Urothelium cell line (cell line): Measurements from ENCODE around the gene CHST11.

Experiments
- DNase-seq: peaks from one replicate; pipeline ENCODE4 v3.0.0; 2011; ENCODE audit warnings: low spot score, mixed read lengths
- FAIRE-seq: peaks from 2 replicates; lab custom pipeline; 2011; peaks lifted over from hg19 to GRCh38; lab: Jason Lieb, UNC

CHST11 gene

GRCh38 chr12:104722601-104723534, 266.1 kb downstream of the CHST11 start:
- no peak for FAIRE-seq
- no peak for DNase-seq

- FAIRE-seq (no peak), DNase-seq (no peak)
These were observed 267.1 kb downstream of the CHST11 start for GRCh38 chr12:104723895-104724294.

GRCh38 chr12:104724992-104725585, 268.3 kb downstream of the CHST11 start:
- DNase-seq (no peak), FAIRE-seq (no peak)

- DNase-seq (no peak), FAIRE-seq (no peak)
These were observed 268.9 kb downstream of the CHST11 start for GRCh38 chr12:104725610-104726009.

- no peak for DNase-seq
- FAIRE-seq, result no peak
These were observed 271.1 kb downstream of the CHST11 start for GRCh38 chr12:104727726-104728465.

- FAIRE-seq (no peak), DNase-seq (no peak)
These were observed 272.3 kb downstream of the CHST11 start for GRCh38 chr12:104729091-104729490.

- FAIRE-seq, result no peak
- DNase-seq, result no peak
These were observed 273.1 kb downstream of the CHST11 start for GRCh38 chr12:104729610-104730446.

GRCh38 chr12:104730763-104731162, 274.0 kb downstream of the CHST11 start:
- DNase-seq, result no peak
- no peak for FAIRE-seq

- DNase-seq (no peak), FAIRE-seq (no peak)
These were observed 277.0 kb downstream of the CHST11 start for GRCh38 chr12:104733717-104734175.

GRCh38 chr12:104734541-104735095, 277.9 kb downstream of the CHST11 start:
- FAIRE-seq (no peak), DNase-seq (no peak)

GRCh38 chr12:104735801-104736200, 279.1 kb downstream of the CHST11 start:
- FAIRE-seq (no peak), DNase-seq (no peak)

- DNase-seq (no peak), FAIRE-seq (no peak)
These were observed 279.6 kb downstream of the CHST11 start for GRCh38 chr12:104736307-104736706.

- FAIRE-seq (no peak), DNase-seq (no peak)
These were observed 280.4 kb downstream of the CHST11 start for GRCh38 chr12:104737113-104737512.

- DNase-seq, result no peak
- no peak for FAIRE-seq
These were observed 281.1 kb downstream of the CHST11 start for GRCh38 chr12:104737791-104738301.

GRCh38 chr12:104738331-104738730, 281.6 kb downstream of the CHST11 start:
- FAIRE-seq (no peak), DNase-seq (no peak)

- DNase-seq (no peak), FAIRE-seq (no peak)
These were observed 282.3 kb downstream of the CHST11 start for GRCh38 chr12:104738776-104739642.

GRCh38 chr12:104740668-104741067, 283.9 kb downstream of the CHST11 start:
- FAIRE-seq (no peak), DNase-seq (no peak)

- DNase-seq (no peak), FAIRE-seq (no peak)
These were observed 284.3 kb downstream of the CHST11 start for GRCh38 chr12:104741077-104741476.
